GM12878 (cell line): ENCODE results near the gene FUT8. TPM values are rescaled to one million over a fixed set of nuclear protein-coding genes. Genes with fewer than 3 reads are reported as not detected.

Experiments
- KLF5 ChIP-seq: fragments of 450-650 bp; IDR thresholded peaks from 2 replicates; pipeline ENCODE4 v1.6.1; 2014; ENCODE audit warnings: mild to moderate bottlenecking; ENCODE audit not compliant: partially characterized antibody
- MEF2A ChIP-seq: IDR thresholded peaks from 2 replicates; pipeline ENCODE4 v1.6.1; 2011; ENCODE audit warnings: low read depth, mild to moderate bottlenecking, low read length, moderate library complexity; ENCODE audit not compliant: insufficient read depth
- SIX5 ChIP-seq: IDR thresholded peaks from 2 replicates; pipeline ENCODE4 v1.6.1; 2011; ENCODE audit warnings: mild to moderate bottlenecking, low read depth, low read length, moderate library complexity; ENCODE audit not compliant: severe bottlenecking
- polyA plus RNA-seq, 11 experiments: library from polyadenylated mRNA; depleted of rRNA in 4 of 11; unstranded in 6 of 11; stranded (reverse) in 5 of 11; fragments of >200 nt; fragmentation: Nextera tagmentation in 4 of 11; fragmentation: Illumina TruSeq in 1 of 11; extraction: Ambion mirVana in 4 of 11; extraction: Trizol in 1 of 11; gene quantifications; 1 replicate in 1 of 11; 2 replicates in 10 of 11; pipeline versions ENCODE4 v1.2.1 to v1.2.3, GENCODE V29; 2011 to 2016; ENCODE audit warnings: inconsistent platforms in 2 of 11, missing spikeins in 2 of 11, low read depth in 1 of 11
- total RNA-seq, 4 experiments: library from RNA; depleted of rRNA in 3 of 4; stranded (reverse); fragments of >200 nt in 3 of 4; fragmentation: Illumina TruSeq in 1 of 4; extraction: Trizol in 1 of 4; gene quantifications; 2 replicates each; pipeline versions ENCODE4 v1.2.1 to v1.2.3, GENCODE V29; 2013 to 2021
- TF ChIP-seq, protein P1 (sequence below): fragments of 450-650 bp; IDR thresholded peaks from 2 replicates; pipeline ENCODE4 v1.6.1; 2017; ENCODE audit warnings: mild to moderate bottlenecking, low read depth, inconsistent platforms; ENCODE audit not compliant: poor library complexity, severe bottlenecking
- TF ChIP-seq, protein P2 (sequence below): fragments of 150-350 bp; IDR thresholded peaks from 2 replicates; pipeline ENCODE4 v1.6.1; 2016; ENCODE audit warnings: low read depth, low read length
- TF ChIP-seq, protein P3 (sequence below): fragments of 450-650 bp; IDR thresholded peaks from 2 replicates; pipeline ENCODE4 v1.6.1; 2017; ENCODE audit warnings: mild to moderate bottlenecking, moderate library complexity

FUT8 gene
- total and polyA plus RNA-seq, 10 of the 15 experiments (the other 5 are each of a cell fraction or from before 2014, with no cell fraction given), result 21.3 to 106 (median 66.3) TPM

DNA sequence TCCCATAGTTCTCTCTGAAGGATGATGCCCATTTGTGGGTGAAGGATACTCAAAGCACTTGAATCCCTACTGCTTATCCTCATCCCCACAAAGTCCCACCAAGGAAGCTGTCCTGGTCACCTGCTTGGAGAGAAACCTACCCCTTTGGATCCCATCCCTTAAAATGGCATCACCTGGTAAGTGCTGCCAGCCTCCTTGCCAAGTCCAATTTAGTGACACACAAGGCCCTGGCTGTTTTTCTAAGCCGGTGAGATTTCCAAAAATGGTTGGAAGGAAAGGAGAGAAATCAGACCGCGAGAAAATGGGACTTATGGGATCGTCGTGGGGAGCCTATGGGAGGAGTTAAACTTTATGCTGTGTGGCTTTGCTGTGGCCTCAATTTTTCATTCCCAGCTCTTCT, 358.2 kb downstream of the FUT8 start (continued):
- TF ChIP-seq, protein P1, sequence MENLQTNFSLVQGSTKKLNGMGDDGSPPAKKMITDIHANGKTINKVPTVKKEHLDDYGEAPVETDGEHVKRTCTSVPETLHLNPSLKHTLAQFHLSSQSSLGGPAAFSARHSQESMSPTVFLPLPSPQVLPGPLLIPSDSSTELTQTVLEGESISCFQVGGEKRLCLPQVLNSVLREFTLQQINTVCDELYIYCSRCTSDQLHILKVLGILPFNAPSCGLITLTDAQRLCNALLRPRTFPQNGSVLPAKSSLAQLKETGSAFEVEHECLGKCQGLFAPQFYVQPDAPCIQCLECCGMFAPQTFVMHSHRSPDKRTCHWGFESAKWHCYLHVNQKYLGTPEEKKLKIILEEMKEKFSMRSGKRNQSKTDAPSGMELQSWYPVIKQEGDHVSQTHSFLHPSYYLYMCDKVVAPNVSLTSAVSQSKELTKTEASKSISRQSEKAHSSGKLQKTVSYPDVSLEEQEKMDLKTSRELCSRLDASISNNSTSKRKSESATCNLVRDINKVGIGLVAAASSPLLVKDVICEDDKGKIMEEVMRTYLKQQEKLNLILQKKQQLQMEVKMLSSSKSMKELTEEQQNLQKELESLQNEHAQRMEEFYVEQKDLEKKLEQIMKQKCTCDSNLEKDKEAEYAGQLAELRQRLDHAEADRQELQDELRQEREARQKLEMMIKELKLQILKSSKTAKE, result no peak
- no peak for TF ChIP-seq MEF2A
- TF ChIP-seq KLF5, result no peak
- TF ChIP-seq, protein P2, sequence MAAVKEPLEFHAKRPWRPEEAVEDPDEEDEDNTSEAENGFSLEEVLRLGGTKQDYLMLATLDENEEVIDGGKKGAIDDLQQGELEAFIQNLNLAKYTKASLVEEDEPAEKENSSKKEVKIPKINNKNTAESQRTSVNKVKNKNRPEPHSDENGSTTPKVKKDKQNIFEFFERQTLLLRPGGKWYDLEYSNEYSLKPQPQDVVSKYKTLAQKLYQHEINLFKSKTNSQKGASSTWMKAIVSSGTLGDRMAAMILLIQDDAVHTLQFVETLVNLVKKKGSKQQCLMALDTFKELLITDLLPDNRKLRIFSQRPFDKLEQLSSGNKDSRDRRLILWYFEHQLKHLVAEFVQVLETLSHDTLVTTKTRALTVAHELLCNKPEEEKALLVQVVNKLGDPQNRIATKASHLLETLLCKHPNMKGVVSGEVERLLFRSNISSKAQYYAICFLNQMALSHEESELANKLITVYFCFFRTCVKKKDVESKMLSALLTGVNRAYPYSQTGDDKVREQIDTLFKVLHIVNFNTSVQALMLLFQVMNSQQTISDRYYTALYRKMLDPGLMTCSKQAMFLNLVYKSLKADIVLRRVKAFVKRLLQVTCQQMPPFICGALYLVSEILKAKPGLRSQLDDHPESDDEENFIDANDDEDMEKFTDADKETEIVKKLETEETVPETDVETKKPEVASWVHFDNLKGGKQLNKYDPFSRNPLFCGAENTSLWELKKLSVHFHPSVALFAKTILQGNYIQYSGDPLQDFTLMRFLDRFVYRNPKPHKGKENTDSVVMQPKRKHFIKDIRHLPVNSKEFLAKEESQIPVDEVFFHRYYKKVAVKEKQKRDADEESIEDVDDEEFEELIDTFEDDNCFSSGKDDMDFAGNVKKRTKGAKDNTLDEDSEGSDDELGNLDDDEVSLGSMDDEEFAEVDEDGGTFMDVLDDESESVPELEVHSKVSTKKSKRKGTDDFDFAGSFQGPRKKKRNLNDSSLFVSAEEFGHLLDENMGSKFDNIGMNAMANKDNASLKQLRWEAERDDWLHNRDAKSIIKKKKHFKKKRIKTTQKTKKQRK, result no peak
- TF ChIP-seq SIX5, result no peak
- TF ChIP-seq, protein P3, sequence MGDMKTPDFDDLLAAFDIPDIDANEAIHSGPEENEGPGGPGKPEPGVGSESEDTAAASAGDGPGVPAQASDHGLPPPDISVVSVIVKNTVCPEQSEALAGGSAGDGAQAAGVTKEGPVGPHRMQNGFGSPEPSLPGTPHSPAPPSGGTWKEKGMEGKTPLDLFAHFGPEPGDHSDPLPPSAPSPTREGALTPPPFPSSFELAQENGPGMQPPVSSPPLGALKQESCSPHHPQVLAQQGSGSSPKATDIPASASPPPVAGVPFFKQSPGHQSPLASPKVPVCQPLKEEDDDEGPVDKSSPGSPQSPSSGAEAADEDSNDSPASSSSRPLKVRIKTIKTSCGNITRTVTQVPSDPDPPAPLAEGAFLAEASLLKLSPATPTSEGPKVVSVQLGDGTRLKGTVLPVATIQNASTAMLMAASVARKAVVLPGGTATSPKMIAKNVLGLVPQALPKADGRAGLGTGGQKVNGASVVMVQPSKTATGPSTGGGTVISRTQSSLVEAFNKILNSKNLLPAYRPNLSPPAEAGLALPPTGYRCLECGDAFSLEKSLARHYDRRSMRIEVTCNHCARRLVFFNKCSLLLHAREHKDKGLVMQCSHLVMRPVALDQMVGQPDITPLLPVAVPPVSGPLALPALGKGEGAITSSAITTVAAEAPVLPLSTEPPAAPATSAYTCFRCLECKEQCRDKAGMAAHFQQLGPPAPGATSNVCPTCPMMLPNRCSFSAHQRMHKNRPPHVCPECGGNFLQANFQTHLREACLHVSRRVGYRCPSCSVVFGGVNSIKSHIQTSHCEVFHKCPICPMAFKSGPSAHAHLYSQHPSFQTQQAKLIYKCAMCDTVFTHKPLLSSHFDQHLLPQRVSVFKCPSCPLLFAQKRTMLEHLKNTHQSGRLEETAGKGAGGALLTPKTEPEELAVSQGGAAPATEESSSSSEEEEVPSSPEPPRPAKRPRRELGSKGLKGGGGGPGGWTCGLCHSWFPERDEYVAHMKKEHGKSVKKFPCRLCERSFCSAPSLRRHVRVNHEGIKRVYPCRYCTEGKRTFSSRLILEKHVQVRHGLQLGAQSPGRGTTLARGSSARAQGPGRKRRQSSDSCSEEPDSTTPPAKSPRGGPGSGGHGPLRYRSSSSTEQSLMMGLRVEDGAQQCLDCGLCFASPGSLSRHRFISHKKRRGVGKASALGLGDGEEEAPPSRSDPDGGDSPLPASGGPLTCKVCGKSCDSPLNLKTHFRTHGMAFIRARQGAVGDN, result no peak
